GM21619 (cell line): ENCODE measurements around the gene CSAG2.

Source experiments
- ATAC-seq: cut with Tn5 transposase; IDR thresholded peaks from one replicate; pipeline ENCODE4 v1.9.1; 2021; ENCODE audit not compliant: unreplicated experiment

The CSAG2 gene

DNA sequence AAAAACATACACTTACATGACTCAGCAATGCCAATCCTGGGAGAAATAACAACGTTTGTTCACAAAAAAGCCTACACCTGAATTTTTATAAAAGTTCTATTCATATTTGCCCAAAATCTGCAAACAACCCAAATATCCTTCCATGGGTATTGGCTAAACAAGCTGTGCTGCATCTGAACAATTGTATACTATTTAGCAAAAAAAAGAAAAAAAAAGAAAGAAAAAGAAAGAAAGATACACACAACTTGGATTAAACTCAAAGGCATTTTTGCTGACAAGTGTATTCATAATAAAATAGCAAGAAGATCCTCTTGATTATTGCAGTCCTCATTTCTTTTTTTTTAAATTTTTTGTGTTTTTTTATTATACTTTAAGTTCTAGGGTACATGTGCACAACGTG lies 34.9 kb downstream of the CSAG2 start:
- no peak for ATAC-seq

DNA sequence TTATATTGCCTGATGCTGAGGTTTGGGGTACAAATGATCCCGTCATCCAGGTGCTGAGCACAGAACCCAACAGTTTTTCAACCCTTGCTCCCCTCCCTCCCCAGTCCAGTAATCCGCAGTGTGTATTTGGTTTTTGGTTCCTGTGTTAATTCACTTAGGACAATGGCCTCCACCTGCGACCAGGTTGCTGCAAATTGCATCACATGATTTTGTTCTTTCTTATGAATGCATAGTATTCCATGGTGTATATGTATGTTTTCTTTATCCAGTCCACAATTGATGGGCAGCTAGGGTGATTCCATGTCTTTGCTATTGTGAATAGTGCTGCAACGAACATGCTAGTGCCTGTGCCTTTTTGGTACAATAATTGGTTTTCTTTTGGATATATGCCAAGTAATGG lies 46.0 kb downstream of the CSAG2 start:
- no peak for ATAC-seq

DNA sequence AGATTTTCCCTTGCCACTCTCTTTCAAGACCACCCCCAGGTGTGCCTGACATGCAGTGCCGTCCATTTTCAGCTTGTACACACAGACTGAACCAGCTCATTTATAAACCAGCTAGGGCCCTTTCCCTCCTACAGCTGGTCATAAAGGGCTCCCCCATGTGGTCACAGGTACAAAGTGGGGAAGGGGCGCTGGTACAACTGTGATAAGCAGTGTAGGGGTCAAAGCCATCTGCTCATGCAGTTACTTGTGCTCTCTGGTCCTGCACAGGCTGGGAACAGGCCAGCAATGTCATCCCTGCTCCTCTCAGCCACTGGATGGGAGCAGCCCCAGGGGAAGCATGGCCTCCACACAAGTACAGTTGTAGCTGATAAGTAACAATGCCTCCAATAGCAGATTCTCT lies 50.8 kb downstream of the CSAG2 start:
- ATAC-seq = no peak
